Cerebellar cortex (tissue), 1 donor: ENCODE results near the gene MEGF11.
A peak's percentile ranks its signal among the peaks of the same experiment; 100 is the strongest.

Experiments
- DNase-seq: peaks from one replicate; pipeline ENCODE4 v3.0.0-alpha.2; 2015; ENCODE audit warnings: low spot score

MEGF11 gene

GRCh38 chr15:65944404-65944803 is 309.1 kb downstream of the MEGF11 start:
- DNase-seq: no peak

- no peak for DNase-seq
Observed at GRCh38 chr15:65942436-65942835, 311.1 kb downstream of the MEGF11 start.

GRCh38 chr15:65940618-65940909 is 313.0 kb downstream of the MEGF11 start:
- no peak for DNase-seq

GRCh38 chr15:65939901-65940617 is 313.5 kb downstream of the MEGF11 start:
- DNase-seq: no peak

GRCh38 chr15:65938604-65939003 is 314.9 kb downstream of the MEGF11 start:
- DNase-seq: no peak

- DNase-seq: peak; percentile 56
Observed at GRCh38 chr15:65937476-65937875, 316.1 kb downstream of the MEGF11 start.

- peak; percentile 33 for DNase-seq
Observed at GRCh38 chr15:65937054-65937453, 316.5 kb downstream of the MEGF11 start.

- DNase-seq: peak; percentile 85
Observed at GRCh38 chr15:65936282-65936681, 317.3 kb downstream of the MEGF11 start.

GRCh38 chr15:65935391-65935790 is 318.2 kb downstream of the MEGF11 start:
- DNase-seq: no peak

- DNase-seq: peak; percentile 71
Observed at GRCh38 chr15:65931221-65931620, 322.3 kb downstream of the MEGF11 start.

- DNase-seq: no peak
Observed at GRCh38 chr15:65930134-65930533, 323.4 kb downstream of the MEGF11 start.

- no peak for DNase-seq
Observed at GRCh38 chr15:65929573-65929972, 324.0 kb downstream of the MEGF11 start.

GRCh38 chr15:65927545-65927944 is 326.0 kb downstream of the MEGF11 start:
- no peak for DNase-seq

GRCh38 chr15:65926899-65927298 is 326.7 kb downstream of the MEGF11 start:
- DNase-seq: no peak

GRCh38 chr15:65926459-65926858 is 327.1 kb downstream of the MEGF11 start:
- no peak for DNase-seq

GRCh38 chr15:65925338-65925737 is 328.2 kb downstream of the MEGF11 start:
- no peak for DNase-seq

GRCh38 chr15:65924004-65924403 is 329.5 kb downstream of the MEGF11 start:
- DNase-seq: no peak

GRCh38 chr15:65923264-65923663 is 330.3 kb downstream of the MEGF11 start:
- DNase-seq: peak; percentile 63

GRCh38 chr15:65922621-65923020 is 330.9 kb downstream of the MEGF11 start:
- no peak for DNase-seq

- peak; percentile 72 for DNase-seq
Observed at GRCh38 chr15:65921780-65922179, 331.8 kb downstream of the MEGF11 start.

- no peak for DNase-seq
Observed at GRCh38 chr15:65920825-65921309, 332.7 kb downstream of the MEGF11 start.

- DNase-seq: no peak
Observed at GRCh38 chr15:65920121-65920520, 333.4 kb downstream of the MEGF11 start.

- no peak for DNase-seq
Observed at GRCh38 chr15:65919353-65919752, 334.2 kb downstream of the MEGF11 start.

- no peak for DNase-seq
Observed at GRCh38 chr15:65918945-65919344, 334.6 kb downstream of the MEGF11 start.
